OCI-LY1 (cell line): ENCODE measurements around the gene PDE1A.

Experiments
- H2AFZ ChIP-seq: fragments of 200-600 bp; sonication (generic), shearing (Covaris generic); 2 replicates; pipeline ENCODE4 v1.6.0; 2014; ENCODE audit warnings: antibody characterized with exemption, mild to moderate bottlenecking, low read length
- H3F3A ChIP-seq: fragments of 200-600 bp; sonication (generic), shearing (Covaris generic); 2 replicates; pipeline ENCODE4 v1.6.0; 2014; ENCODE audit warnings: mild to moderate bottlenecking, antibody characterized with exemption, low read length, moderate library complexity; ENCODE audit not compliant: insufficient read depth
- H3K27ac ChIP-seq: fragments of 200-600 bp; sonication (generic); 2 replicates; pipeline ENCODE4 v1.5.1; 2014; ENCODE audit warnings: low read length, mixed run types, mild to moderate bottlenecking, low read depth; ENCODE audit not compliant: poor library complexity, severe bottlenecking
- H3K27me3 ChIP-seq: fragments of 200-600 bp; sonication (generic); 2 replicates; pipeline ENCODE4 v1.6.0; 2014; ENCODE audit warnings: antibody characterized with exemption, mild to moderate bottlenecking, low read length, moderate library complexity; ENCODE audit not compliant: insufficient read depth
- H3K36me3 ChIP-seq: fragments of 200-600 bp; sonication (generic); 2 replicates; pipeline ENCODE4 v1.6.1; 2014; ENCODE audit warnings: mild to moderate bottlenecking, antibody characterized with exemption, low read length, moderate library complexity, mixed read lengths; ENCODE audit not compliant: insufficient read depth
- H3K4me1 ChIP-seq: fragments of 200-600 bp; sonication (generic); 2 replicates; pipeline ENCODE4 v1.5.1; 2014; ENCODE audit warnings: mild to moderate bottlenecking, low read length, moderate library complexity; ENCODE audit not compliant: insufficient read depth, severe bottlenecking
- H3K4me2 ChIP-seq: fragments of 200-600 bp; sonication (generic), shearing (Covaris generic); 2 replicates; pipeline ENCODE4 v1.6.1; 2014; ENCODE audit warnings: low read length
- H3K4me3 ChIP-seq: fragments of 200-600 bp; sonication (generic); 2 replicates; pipeline ENCODE4 v1.5.1; 2014; ENCODE audit warnings: low read length, low read depth, mild to moderate bottlenecking, mixed read lengths; ENCODE audit not compliant: poor library complexity, severe bottlenecking
- H3K79me2 ChIP-seq: fragments of 200-600 bp; shearing (Covaris generic); 2 replicates; pipeline ENCODE4 v1.6.1; 2016; ENCODE audit warnings: mixed run types, low read length, mixed read lengths; ENCODE audit not compliant: insufficient read depth
- H3K9ac ChIP-seq: fragments of 200-600 bp; sonication (generic), shearing (Covaris generic); 2 replicates; pipeline ENCODE4 v1.6.1; 2014; ENCODE audit warnings: mild to moderate bottlenecking, low read length, mixed read lengths
- H3K9me2 ChIP-seq: fragments of 200-600 bp; sonication (generic), shearing (Covaris generic); 2 replicates; pipeline ENCODE4 v1.6.1; 2014; ENCODE audit warnings: low read depth, mild to moderate bottlenecking, low read length, mixed read lengths
- H3K9me3 ChIP-seq: fragments of 200-600 bp; shearing (Covaris generic); 2 replicates; pipeline ENCODE4 v1.6.1; 2014; ENCODE audit warnings: low read length, mixed read lengths
- H4K20me1 ChIP-seq: fragments of 200-600 bp; sonication (generic), shearing (Covaris generic); 2 replicates; pipeline ENCODE4 v1.6.0; 2016; ENCODE audit warnings: mild to moderate bottlenecking, low read length; ENCODE audit not compliant: insufficient read depth
- EZH2 ChIP-seq: fragments of 200-600 bp; sonication (generic), shearing (Covaris generic); IDR thresholded peaks from 2 replicates; pipeline ENCODE4 v1.8.0; 2017; ENCODE audit warnings: borderline replicate concordance, mixed run types, mild to moderate bottlenecking, antibody characterized with exemption, low read length, moderate library complexity, mixed read lengths
- TF ChIP-seq, protein P1 (sequence below): fragments of 200-600 bp; sonication (generic), shearing (Covaris generic); IDR thresholded peaks from 2 replicates; pipeline ENCODE4 v1.5.1; 2017; ENCODE audit warnings: mild to moderate bottlenecking, antibody characterized with exemption, low read length, moderate library complexity, mixed read lengths

PDE1A gene

DNA sequence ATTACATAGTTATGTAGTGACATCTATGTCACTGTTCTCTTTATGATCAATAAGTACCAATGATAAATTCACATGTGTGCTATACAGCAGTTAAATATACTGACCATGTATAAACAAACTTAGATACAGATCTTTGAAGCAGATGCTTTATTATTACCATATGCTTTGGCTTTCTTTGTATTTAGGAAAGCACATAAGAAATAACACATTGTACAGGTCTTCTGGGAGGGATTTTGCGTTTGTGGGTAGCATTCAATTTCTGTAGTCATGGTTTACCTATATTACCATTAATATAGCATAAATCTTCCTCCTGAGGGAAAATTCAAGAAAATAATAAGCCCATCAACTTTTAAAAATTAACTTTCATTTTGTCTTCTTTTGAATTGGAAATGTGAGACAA, 1.6 kb upstream of the PDE1A start:
- Histone ChIP-seq H2AFZ (no peak overlapping the region), H3K4me2 (no peak overlapping the region), H4K20me1 (no peaks in the 10 kb centered on the region), H3K79me2 (no peaks in the 10 kb centered on the region), H3K27me3 (no peaks in the 10 kb centered on the region), H3K36me3 (no peaks in the 10 kb centered on the region), H3F3A (no peaks in the 10 kb centered on the region), H3K9ac (no peak overlapping the region), H3K27ac (no peak overlapping the region), H3K4me1 (no peaks in the 10 kb centered on the region), H3K9me2 (no peaks in the 10 kb centered on the region), H3K9me3 (no peaks in the 10 kb centered on the region), H3K4me3 (no peak overlapping the region)
- TF ChIP-seq EZH2, result no peak
- TF ChIP-seq, protein P1, sequence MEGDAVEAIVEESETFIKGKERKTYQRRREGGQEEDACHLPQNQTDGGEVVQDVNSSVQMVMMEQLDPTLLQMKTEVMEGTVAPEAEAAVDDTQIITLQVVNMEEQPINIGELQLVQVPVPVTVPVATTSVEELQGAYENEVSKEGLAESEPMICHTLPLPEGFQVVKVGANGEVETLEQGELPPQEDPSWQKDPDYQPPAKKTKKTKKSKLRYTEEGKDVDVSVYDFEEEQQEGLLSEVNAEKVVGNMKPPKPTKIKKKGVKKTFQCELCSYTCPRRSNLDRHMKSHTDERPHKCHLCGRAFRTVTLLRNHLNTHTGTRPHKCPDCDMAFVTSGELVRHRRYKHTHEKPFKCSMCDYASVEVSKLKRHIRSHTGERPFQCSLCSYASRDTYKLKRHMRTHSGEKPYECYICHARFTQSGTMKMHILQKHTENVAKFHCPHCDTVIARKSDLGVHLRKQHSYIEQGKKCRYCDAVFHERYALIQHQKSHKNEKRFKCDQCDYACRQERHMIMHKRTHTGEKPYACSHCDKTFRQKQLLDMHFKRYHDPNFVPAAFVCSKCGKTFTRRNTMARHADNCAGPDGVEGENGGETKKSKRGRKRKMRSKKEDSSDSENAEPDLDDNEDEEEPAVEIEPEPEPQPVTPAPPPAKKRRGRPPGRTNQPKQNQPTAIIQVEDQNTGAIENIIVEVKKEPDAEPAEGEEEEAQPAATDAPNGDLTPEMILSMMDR, result no peak

GRCh38 chr2:182426082-182426917, 536 bp downstream of the PDE1A start:
- H3K9me3 ChIP-seq, result no peaks in the 10 kb centered on the region
- H2AFZ ChIP-seq, result no peak overlapping the region
- no peak overlapping the region for H3K4me2 ChIP-seq
- no peak overlapping the region for H3K4me3 ChIP-seq
- no peaks in the 10 kb centered on the region for H3F3A ChIP-seq
- no peak overlapping the region for H3K9ac ChIP-seq
- no peaks in the 10 kb centered on the region for H3K4me1 ChIP-seq
- no peaks in the 10 kb centered on the region for H3K27me3 ChIP-seq
- H3K9me2 ChIP-seq, result no peaks in the 10 kb centered on the region
- no peaks in the 10 kb centered on the region for H4K20me1 ChIP-seq
- no peak overlapping the region for H3K27ac ChIP-seq
- TF ChIP-seq EZH2, result no peak
- TF ChIP-seq, protein P1, result no peak
- no peaks in the 10 kb centered on the region for H3K79me2 ChIP-seq
- no peaks in the 10 kb centered on the region for H3K36me3 ChIP-seq

DNA sequence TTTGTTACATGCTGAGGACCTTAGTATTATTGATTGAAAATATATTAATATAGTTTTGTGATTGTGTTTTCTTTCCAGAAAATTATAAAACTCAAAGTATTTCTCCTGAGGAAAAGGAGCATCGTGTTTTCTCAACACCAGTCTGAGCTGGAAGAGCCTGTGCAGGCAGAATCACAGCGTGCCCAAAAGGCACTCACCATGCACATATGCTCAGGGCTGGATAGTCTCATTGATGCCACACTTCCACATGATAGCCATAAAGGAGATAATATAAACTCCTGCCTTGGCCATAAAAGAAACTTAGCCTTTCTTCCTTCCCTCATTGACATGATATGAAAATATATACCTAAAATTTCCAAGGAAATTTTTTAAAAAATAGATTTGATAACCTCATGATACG, 4.0 kb downstream of the PDE1A start:
- Histone ChIP-seq H3K27ac (no peak overlapping the region), H3K4me3 (no peak overlapping the region), H2AFZ (no peak overlapping the region), H4K20me1 (no peaks in the 10 kb centered on the region), H3K4me2 (no peak overlapping the region), H3K9me2 (no peaks in the 10 kb centered on the region), H3K36me3 (no peaks in the 10 kb centered on the region), H3F3A (no peaks in the 10 kb centered on the region), H3K9ac (no peak overlapping the region), H3K79me2 (no peaks in the 10 kb centered on the region), H3K4me1 (no peaks in the 10 kb centered on the region), H3K27me3 (no peaks in the 10 kb centered on the region), H3K9me3 (no peaks in the 10 kb centered on the region)
- no peak for TF ChIP-seq EZH2
- TF ChIP-seq, protein P1, result no peak
